Measurements from ENCODE around the gene CHL1. TPM values are rescaled to one million over a fixed set of nuclear protein-coding genes. Genes with fewer than 3 reads are reported as not detected.

CHL1 gene
- total and polyA plus RNA-seq, 2 experiments from 2014 or later, result not detected

- H3K9ac ChIP-seq, result no peak overlapping the region
- H3K4me1 ChIP-seq (ENCODE audit: insufficient read depth), result no peaks in the 10 kb centered on the region
- no peaks in the 10 kb centered on the region for H3K79me2 ChIP-seq (ENCODE audit: insufficient read depth)
- no peak overlapping the region for H2AFZ ChIP-seq
- H3F3A ChIP-seq (ENCODE audit: insufficient read depth), result no peaks in the 10 kb centered on the region
- DNase-seq, result no peak
- H3K9me2 ChIP-seq (ENCODE audit: insufficient read depth), result no peaks in the 10 kb centered on the region
- H4K20me1 ChIP-seq (ENCODE audit: insufficient read depth), result no peaks in the 10 kb centered on the region
- TF ChIP-seq EZH2phosphoT487 (IDR thresholded peaks at IDR 0.05; ENCODE audit: insufficient read depth, low read depth), result no peak
- TF ChIP-seq EZH2 (IDR thresholded peaks at IDR 0.05; ENCODE audit: insufficient read depth, poor library complexity, severe bottlenecking), result no peak
- H3K4me3 ChIP-seq, result no peak overlapping the region
- WGBS, 2 experiments (ENCODE audit: low coverage in 1 of 2, low lambda C conversion rate in 2 of 2, missing lambda C conversion rate in 2 of 2), result 32 to 33% methylated on average over 3 of the region's 3 CpGs
- in situ Hi-C loops (cut with MboI), result no loop called here
- H3K36me3 ChIP-seq (ENCODE audit: low read depth), result no peaks in the 10 kb centered on the region
- H3K27me3 ChIP-seq (replicated peaks; ENCODE audit: insufficient read depth), result no peaks in the 10 kb centered on the region
- no peak overlapping the region for H3K4me2 ChIP-seq (ENCODE audit: unreplicated experiment)
- no peaks in the 10 kb centered on the region for H3K9me3 ChIP-seq (ENCODE audit: low read depth)
- no peak overlapping the region for H3K27ac ChIP-seq
Observed at GRCh38 chr3:228442-229182, 32.0 kb downstream of the CHL1 start.

DNA sequence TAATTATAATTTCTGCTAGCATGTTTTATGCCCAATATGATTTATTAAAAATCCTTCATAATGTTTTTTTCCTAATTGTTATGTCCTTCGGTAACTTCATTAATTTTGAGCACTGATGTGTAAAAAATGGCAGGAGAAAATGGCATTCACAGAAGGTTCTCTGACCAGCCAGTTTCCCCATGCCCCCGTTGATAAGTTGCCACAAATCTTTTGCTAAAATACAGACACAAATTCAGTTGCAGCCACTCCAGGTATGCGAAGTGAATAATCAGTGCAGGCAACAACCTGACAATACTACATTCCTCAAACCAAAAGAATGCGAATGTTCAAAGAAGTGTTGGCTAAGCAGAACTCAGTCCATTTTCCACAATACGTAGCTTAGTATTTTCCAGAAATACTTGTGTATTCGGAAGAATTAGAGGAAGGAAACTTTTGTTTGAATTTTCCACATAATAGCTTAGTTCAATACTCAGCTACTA is 32.7 kb downstream of the CHL1 start:
- no peak overlapping the region for H3K9ac ChIP-seq
- in situ Hi-C loops (cut with MboI), result no loop called here
- H3K36me3 ChIP-seq (ENCODE audit: low read depth), result no peaks in the 10 kb centered on the region
- no peak overlapping the region for H3K4me3 ChIP-seq
- H2AFZ ChIP-seq, result no peak overlapping the region
- TF ChIP-seq EZH2phosphoT487 (IDR thresholded peaks at IDR 0.05; ENCODE audit: insufficient read depth, low read depth) (no peak), EZH2 (IDR thresholded peaks at IDR 0.05; ENCODE audit: insufficient read depth, poor library complexity, severe bottlenecking) (no peak)
- whole genome bisulfite sequencing, 2 experiments (ENCODE audit: low coverage in 1 of 2, low lambda C conversion rate in 2 of 2, missing lambda C conversion rate in 2 of 2), result 41 to 48% methylated on average over 6 of the region's 6 CpGs
- no peaks in the 10 kb centered on the region for H3K27me3 ChIP-seq (replicated peaks; ENCODE audit: insufficient read depth)
- H4K20me1 ChIP-seq (ENCODE audit: insufficient read depth), result no peaks in the 10 kb centered on the region
- no peak overlapping the region for H3K27ac ChIP-seq
- no peaks in the 10 kb centered on the region for H3F3A ChIP-seq (ENCODE audit: insufficient read depth)
- no peaks in the 10 kb centered on the region for H3K9me3 ChIP-seq (ENCODE audit: low read depth)
- DNase-seq, result no peak
- no peaks in the 10 kb centered on the region for H3K9me2 ChIP-seq (ENCODE audit: insufficient read depth)
- no peaks in the 10 kb centered on the region for H3K79me2 ChIP-seq (ENCODE audit: insufficient read depth)
- no peak overlapping the region for H3K4me2 ChIP-seq (ENCODE audit: unreplicated experiment)
- no peaks in the 10 kb centered on the region for H3K4me1 ChIP-seq (ENCODE audit: insufficient read depth)

DNA sequence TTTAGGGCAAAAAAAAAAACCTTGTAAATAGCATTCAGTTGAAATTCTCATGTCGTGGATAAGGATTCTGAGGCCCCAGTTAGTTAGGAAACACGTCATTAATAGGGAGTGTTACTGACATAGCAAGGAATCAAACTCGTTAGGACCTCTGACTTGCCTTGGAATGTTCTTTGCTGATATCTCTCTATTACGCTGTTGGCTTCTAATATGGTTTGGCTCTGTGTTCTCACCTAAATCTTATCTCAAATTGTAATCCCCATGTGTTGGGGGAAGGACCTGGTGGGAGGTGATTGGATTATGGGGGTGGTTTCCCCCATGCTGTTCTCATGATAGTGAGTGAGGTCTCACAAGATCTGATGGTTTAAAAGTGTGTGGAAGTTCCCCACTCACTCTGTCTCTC is 40.3 kb downstream of the CHL1 start:
- H4K20me1 ChIP-seq (ENCODE audit: insufficient read depth), result no peaks in the 10 kb centered on the region
- WGBS, 2 experiments (ENCODE audit: low coverage in 1 of 2, low lambda C conversion rate in 2 of 2, missing lambda C conversion rate in 2 of 2), result 30 to 38% methylated on average over 4 of the region's 4 CpGs
- no peaks in the 10 kb centered on the region for H3K79me2 ChIP-seq (ENCODE audit: insufficient read depth)
- no peak overlapping the region for H3K4me2 ChIP-seq (ENCODE audit: unreplicated experiment)
- no peaks in the 10 kb centered on the region for H3F3A ChIP-seq (ENCODE audit: insufficient read depth)
- no peaks in the 10 kb centered on the region for H3K36me3 ChIP-seq (ENCODE audit: low read depth)
- H3K9me2 ChIP-seq (ENCODE audit: insufficient read depth), result no peaks in the 10 kb centered on the region
- no peak overlapping the region for H2AFZ ChIP-seq
- no peak overlapping the region for H3K27ac ChIP-seq
- H3K4me3 ChIP-seq, result no peak overlapping the region
- DNase-seq, result no peak
- no peaks in the 10 kb centered on the region for H3K9me3 ChIP-seq (ENCODE audit: low read depth)
- no peaks in the 10 kb centered on the region for H3K27me3 ChIP-seq (replicated peaks; ENCODE audit: insufficient read depth)
- TF ChIP-seq EZH2 (IDR thresholded peaks at IDR 0.05; ENCODE audit: insufficient read depth, poor library complexity, severe bottlenecking) (no peak), EZH2phosphoT487 (IDR thresholded peaks at IDR 0.05; ENCODE audit: insufficient read depth, low read depth) (no peak)
- H3K9ac ChIP-seq, result no peak overlapping the region
- H3K4me1 ChIP-seq (ENCODE audit: insufficient read depth), result no peaks in the 10 kb centered on the region
- in situ Hi-C loops (cut with MboI), result no loop called here

DNA sequence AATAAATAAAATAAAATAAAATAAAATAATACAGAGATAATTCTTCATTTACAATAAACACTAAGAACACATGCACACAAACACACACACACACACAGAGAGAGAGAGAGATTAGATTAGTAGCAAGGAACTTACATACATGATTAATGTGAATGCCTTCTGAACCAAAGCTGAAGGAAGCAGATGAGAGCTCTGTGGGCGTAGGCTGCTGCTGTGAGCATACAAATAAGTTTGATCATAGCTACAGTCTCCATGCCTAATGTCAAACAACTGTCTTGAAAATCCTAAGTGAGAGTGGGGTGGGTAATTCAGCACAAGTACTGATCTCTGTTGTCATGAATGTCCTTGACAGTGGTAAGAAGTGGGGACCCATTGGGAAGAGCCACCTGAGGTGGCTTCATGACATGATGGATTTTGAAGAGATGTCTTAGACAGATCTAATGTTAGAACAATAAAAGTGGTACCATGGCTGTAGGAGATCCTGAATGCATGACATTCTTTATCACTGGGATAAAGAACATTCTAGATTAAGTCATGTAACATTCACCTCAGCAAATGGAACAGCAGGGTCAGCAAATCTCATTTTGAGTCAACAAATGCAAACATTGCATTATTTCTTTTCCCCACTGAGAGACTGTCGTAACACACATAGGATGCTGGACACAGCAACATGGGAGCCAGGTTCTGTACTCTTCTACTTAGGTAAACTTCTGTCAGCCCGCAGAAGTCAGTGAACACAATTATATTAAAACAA is 46.2 kb downstream of the CHL1 start:
- Histone ChIP-seq H3K4me1 (ENCODE audit: insufficient read depth) (no peaks in the 10 kb centered on the region), H2AFZ (no peak overlapping the region), H3K27me3 (replicated peaks; ENCODE audit: insufficient read depth) (no peaks in the 10 kb centered on the region), H3F3A (ENCODE audit: insufficient read depth) (no peaks in the 10 kb centered on the region), H3K79me2 (ENCODE audit: insufficient read depth) (no peaks in the 10 kb centered on the region), H3K27ac (no peak overlapping the region), H3K36me3 (ENCODE audit: low read depth) (no peaks in the 10 kb centered on the region), H3K9ac (no peak overlapping the region), H3K9me2 (ENCODE audit: insufficient read depth) (no peaks in the 10 kb centered on the region), H3K9me3 (ENCODE audit: low read depth) (no peaks in the 10 kb centered on the region), H3K4me2 (ENCODE audit: unreplicated experiment) (no peak overlapping the region), H3K4me3 (no peak overlapping the region), H4K20me1 (ENCODE audit: insufficient read depth) (no peaks in the 10 kb centered on the region)
- no peak for DNase-seq
- TF ChIP-seq EZH2phosphoT487 (IDR thresholded peaks at IDR 0.05; ENCODE audit: insufficient read depth, low read depth) (no peak), EZH2 (IDR thresholded peaks at IDR 0.05; ENCODE audit: insufficient read depth, poor library complexity, severe bottlenecking) (no peak)
- in situ Hi-C loops (cut with MboI), result no loop called here
- 58 to 70% methylated on average over 3 of the region's 3 CpGs for WGBS, 2 experiments (ENCODE audit: low coverage in 1 of 2, low lambda C conversion rate in 2 of 2, missing lambda C conversion rate in 2 of 2)
